Measurements from ENCODE around the gene LY6G5C.

Gene LY6G5C

DNA sequence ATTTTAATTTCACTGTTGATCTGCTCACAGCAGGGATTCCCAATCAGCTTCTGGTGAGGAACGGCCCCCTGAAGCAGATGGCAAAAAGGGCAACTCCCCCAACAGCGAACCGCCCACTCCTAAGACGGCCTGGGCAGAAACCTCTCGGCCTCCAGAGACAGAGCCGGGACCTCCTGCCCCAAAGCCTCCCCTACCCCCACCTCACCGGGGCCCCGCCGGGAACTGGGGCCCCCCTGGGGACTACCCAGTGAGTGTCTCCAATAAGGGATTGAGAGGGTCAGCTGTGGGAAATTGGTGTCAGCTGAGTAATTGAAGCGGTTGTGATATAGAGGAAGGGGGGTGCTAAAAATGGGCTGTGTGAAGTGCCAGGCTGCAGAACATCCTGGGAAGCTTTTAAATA, 53.9 kb downstream of the LY6G5C start:
- DNase-seq (ENCODE audit: low read depth): no peak
- TF ChIP-seq MYC (IDR thresholded peaks at IDR 0.05; ENCODE audit: low read depth, low read length) (no peak), POLR2A (IDR thresholded peaks at IDR 0.05; ENCODE audit: extremely low read depth, insufficient read length) (no peak), CTCF (IDR thresholded peaks at IDR 0.05; ENCODE audit: low read depth, low read length) (no peak)
- TF ChIP-seq, protein P1, sequence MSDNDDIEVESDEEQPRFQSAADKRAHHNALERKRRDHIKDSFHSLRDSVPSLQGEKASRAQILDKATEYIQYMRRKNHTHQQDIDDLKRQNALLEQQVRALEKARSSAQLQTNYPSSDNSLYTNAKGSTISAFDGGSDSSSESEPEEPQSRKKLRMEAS (IDR thresholded peaks at IDR 0.05; ENCODE audit: low read depth, low read length): no peak
- H3K4me3 ChIP-seq (ENCODE audit: low read depth, low read length): no peak overlapping the region

All from NB4 (cell line).